ENCODE measurements around the gene LRRC55.
"Not testable (repeated sequence)": the region's sequence is repeated elsewhere in the genome, so short reads cannot be mapped to it uniquely, and the experiment has no call there.

LRRC55 gene

DNA sequence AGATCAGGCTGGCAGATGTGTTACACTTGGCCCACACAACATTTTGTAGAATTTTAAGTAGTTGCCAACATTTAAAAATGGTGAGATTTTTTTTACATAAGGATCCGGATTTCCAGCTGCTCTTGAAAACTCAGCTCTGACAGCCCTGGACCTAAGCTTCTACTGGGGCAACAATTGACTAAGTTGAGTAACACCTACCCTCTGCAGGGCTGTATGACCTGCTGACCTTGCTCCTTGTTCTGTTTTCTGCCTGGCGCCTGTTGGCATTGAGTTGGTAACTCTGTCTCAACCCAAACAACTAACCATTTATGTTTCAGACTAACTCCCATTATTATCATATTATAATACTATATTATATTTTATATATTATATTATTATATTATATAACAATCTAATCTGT is 21.1 kb upstream of the LRRC55 start:
- in situ Hi-C loops (cut with HindIII; ENCODE audit: low sequenced_read_pairs): no loop called here

DNA sequence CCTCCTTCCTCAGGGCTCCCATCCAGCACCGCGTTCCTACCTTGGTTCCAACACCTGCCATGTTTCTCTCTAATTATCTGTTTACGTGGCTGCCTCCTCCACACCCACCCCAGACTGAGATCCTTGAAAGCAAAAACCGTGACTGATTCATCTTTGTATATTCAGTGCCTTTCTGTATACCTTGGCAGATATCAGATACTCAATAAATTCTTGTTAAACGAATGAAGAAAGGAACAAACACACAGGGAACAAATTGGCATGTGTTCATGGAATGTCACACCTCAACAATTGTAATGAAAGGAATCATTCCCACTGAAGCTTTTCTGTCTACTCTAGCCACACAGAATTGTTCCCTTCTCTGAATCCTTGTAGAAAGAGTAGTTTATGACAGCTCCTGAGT is 20.4 kb upstream of the LRRC55 start:
- in situ Hi-C loops (cut with HindIII; ENCODE audit: low sequenced_read_pairs): no loop called here

DNA sequence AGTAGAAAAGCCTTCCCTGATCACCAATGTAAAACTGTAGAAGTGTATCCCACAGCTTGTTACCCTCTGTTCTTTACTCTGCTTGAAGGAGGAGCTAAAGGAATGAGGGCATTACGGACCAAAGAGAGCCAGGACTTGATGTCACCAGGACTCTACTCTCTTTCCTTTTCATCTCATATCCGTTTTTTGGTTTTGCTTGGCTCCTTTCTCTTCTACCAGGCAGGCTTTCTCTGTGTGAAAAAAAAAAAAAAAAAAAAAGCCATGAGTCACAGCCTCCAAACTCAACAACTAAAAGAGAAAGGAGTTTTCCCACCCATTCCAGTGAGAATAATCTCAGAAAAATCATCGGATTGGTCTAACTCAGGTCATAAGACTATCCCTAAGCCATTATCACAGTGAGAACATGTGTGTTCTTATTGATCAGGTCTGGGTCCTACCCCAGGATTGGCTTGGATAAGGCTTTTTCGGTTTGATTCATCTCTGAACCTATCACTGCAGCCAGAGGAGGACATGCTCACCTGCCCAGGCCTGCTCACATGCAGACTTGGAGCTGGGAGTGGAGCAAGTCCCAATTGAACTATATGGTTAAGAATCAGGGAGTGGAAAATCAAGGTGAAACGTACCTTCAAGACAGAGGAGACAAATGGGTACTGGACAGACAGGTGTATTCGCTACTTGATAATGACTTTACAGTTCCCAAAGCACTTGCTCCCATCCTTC is 19.4 kb upstream of the LRRC55 start:
- in situ Hi-C loops (cut with HindIII; ENCODE audit: low sequenced_read_pairs): no loop called here

DNA sequence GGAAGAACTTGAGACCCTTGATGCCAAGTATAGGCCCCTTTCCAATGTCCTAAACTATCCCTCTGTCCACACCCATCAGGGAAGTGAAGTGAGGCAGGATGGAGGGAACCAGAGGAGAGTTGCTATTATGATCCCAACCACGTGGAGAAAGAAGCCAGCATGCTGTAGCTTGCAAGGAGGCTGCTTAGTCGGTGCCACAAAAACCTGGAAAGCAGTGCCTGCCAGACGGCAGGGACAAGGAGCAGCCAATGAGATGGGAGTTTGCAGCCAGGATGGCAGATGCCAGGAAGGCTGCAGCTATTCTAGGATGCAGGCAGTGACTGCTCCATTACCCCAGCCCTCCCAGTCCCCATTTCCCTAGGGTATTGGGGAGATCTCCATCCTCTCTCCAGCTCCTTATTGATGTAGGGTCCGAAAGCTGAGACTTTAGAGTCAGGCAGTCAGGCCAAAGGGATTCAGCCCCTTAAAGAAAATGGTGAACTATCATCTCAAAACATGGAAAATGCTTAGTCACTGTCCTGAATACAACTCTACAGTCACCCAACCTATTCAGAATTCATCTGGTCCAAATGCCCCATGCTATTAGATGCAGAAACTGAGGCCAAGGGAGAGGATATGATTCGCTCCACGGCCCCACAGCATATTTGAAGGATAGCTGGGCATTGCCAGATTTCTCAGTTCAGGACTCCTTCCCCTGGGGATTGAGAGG is 18.4 kb upstream of the LRRC55 start:
- in situ Hi-C loops (cut with HindIII; ENCODE audit: low sequenced_read_pairs): no loop called here

DNA sequence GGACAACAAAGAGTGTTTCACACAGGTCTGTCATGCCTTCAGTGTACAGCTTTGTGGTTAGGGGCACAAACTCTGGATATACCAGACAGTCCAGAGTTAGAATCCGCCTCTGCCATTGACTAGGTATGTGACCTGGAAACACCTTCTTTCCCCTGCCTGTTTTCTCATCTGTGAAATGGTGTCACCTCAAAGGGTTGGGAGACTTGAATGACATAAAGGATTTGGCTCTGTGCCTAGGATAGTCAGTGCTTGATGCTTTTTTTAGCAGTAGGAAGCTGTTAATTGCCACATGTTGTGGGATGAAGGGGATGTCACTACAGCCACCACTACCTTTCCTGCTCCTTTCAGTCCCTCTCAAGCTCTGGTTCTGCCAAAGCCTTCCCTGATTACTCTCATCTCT is 17.4 kb upstream of the LRRC55 start:
- in situ Hi-C loops (cut with HindIII; ENCODE audit: low sequenced_read_pairs): no loop called here

DNA sequence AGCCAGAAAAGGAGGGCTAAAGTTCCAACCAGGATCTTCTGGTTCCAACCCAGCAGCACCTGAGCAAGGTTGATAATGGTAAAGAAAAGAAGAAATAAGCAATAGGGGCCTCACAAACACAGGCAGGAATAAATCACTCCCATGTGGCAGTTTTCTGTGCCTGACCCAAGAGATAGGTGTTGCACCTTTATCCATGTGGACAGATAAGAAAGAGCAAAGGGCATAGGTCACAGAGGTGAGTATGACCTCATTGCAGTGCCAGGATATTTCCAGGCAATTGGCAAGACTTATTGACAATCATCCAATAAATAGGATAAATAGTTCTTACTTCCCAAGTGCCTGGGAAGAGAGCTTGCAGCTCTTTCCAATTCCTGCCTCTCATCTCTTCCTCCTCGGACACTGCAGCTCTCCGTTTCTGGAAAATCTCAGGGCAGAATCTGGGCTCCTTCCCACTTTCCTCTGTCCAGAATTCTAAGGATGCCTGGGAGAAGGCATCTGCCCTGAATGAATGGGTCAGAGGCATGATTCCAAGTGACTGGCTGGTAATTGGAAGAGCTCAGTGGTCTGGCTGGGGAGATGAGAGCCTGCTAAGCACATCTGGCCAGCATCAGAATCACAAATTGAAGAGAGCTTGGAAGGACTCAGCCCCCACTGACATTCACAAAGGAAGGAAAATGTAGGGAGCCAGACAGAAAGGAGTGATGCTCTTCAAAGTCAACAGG is 14.5 kb upstream of the LRRC55 start:
- in situ Hi-C loops (cut with HindIII; ENCODE audit: low sequenced_read_pairs): no loop called here

DNA sequence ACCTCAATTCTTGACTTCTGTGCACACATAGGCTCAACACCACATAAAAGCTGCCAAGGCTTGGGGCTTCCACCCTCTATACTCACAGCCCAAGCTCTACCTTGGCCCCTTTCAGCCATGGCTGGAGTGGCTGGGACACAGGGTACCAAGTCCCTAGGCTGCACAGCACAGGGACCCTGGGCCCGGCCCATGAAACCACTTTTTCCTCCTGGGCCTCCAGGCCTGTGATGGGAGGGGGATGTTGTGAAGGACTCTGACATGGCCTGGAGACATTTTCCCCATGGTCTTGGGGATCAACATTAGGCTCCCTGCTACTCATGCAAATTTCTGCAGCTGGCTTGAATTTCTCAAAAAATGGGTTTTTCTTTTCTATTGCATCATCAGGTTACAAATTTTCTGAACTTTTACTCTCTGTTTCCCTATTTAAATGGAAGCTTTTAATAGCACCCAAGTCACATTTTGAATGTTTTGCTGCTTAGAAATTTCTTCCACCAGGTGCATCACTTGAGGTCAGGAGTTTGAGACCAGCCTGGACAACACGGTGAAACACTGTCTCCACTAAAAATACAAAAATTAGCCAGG is 11.9 kb upstream of the LRRC55 start:
- in situ Hi-C loops (cut with HindIII; ENCODE audit: low sequenced_read_pairs): not testable (repeated sequence)

DNA sequence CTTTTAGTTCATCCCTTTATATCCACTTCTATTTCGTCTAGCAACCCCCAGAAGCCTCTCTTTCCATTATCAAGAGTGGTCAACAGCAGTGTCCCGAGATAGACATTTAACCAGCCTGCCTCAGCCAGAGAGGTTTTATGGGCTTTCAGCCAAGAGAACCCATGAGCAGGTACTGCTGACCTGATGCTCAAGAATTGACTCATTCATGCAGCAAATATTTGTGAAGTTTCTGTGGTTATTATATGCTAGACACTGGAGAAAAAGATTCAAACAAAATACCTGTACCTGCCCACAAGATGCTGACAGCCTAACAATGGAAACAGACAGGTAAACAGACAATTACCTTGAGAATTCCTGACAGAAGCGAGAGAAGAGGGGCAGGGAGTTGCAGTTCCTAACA is 9.7 kb upstream of the LRRC55 start:
- in situ Hi-C loops (cut with HindIII; ENCODE audit: low sequenced_read_pairs): no loop called here

DNA sequence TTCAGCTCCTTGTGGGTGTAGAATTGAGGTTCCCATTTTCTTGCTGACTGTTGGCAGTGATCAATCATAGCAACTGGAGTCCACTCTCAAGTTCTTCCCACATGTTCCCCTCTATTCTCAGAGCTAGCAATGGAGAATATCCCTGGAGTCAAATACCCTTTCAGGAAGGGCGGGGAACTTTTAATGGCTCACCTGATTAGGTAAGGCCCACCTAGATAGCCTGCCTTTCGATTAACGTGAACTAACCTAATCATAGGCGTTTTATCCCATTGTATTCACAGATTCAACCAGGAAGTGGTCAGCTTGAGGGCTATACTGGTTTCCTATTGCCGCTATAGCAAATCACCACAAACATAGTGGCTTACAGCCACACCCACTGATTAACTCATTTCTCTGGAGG is 7.1 kb upstream of the LRRC55 start:
- in situ Hi-C loops (cut with HindIII; ENCODE audit: low sequenced_read_pairs): no loop called here

DNA sequence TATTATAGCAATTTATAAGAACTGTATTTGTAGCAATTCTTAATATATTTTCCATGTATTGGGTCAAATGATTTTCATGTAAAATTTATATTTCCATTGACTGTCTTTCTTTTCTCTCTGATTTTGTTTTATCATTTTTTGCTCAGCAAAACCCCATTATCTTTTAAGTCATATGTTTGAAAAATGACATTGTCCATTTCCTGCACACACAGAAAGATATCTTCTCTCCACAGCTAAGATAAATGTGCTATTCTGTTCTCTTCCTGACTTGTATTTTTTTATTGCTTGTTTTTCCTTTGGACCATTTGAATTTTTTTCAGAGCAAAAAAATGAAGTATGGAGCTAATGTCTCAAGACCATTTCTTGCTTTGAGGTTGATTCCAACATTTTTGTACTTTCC is 6.3 kb upstream of the LRRC55 start:
- in situ Hi-C loops (cut with HindIII; ENCODE audit: low sequenced_read_pairs): no loop called here

DNA sequence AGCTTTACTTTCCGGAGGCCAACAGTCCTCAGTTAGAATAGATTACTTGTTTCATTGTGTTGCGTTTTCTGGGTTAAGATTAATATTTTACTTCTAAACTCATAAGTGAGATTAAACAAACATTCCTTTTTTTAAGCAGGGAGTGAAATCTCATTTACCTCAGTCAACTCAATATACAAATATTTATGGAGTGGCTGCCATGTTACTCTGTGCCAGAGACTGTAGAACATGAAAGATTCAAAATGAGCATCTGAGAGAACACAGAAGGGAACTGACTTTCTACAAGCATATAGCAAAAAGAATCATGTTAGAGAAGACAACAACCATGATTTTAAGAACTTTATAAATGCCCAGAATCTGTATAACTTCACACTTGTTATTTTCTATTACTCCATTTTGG is 3.4 kb upstream of the LRRC55 start:
- in situ Hi-C loops (cut with HindIII; ENCODE audit: low sequenced_read_pairs): no loop called here

DNA sequence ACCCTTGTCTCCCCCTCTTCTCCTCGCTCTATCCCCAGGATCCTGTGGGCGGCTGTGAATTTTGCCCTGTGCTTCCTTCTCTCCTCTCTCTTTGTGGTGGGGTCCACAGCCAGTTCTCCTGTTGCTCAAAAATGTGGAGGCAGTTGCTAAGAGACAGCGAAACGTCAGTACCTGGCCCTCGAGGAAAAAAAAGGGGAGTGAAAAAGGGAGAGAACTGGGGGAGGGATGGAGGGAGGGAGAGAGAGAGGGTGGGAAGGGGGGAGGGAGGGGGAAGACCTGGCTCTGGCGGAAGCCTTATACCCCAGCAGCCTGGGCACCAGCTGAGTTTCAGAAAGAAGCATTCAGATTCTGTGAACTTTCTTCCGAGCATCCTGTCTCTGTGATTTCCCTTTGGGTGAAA is 2.1 kb upstream of the LRRC55 start:
- in situ Hi-C loops (cut with HindIII; ENCODE audit: low sequenced_read_pairs): no loop called here

DNA sequence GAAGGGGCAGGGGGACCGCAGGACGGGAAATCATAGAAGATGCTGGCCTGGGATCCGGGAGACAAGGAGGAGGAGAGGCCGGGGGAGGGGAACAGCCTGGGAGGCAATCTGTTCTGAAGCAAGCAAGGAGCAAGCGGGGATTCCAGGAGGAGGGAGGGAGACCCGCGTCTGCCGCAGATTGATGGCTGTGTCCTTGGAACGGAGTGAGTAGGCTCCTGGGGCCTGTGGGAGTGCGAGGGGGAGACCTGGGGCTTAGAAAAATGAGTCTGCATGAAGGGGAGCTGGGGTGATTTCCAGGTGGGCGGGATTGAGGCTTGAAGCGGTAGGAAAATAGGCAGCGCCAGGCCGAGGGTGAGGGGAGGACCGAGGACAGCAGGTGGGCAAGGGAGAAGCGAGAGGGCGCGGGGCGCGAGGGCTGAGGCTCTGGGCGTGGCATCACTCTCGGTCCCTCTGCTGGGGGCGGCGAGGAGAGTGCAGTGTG is 1.6 kb upstream of the LRRC55 start:
- in situ Hi-C loops (cut with HindIII; ENCODE audit: low sequenced_read_pairs): no loop called here

DNA sequence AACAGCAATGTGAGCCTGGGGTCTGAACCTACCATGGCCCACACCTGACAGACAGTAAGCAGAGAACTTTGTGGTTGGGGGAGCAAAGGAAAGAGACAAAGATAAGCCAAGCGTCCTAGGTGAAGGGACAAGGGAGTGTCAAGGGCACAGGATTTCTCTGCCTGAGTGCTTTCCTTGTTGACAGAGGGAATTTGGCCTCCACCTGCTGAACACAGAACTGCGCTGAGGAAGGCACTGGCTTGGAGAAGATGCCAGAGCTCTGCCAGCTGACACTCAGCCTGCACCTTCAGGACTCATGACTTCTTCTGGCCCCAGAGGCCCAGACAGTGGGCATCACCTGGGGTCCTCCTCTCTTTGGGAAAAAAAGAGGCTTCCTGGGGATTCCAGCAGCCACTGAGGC is 789 bp upstream of the LRRC55 start:
- in situ Hi-C loops (cut with HindIII; ENCODE audit: low sequenced_read_pairs): no loop called here

DNA sequence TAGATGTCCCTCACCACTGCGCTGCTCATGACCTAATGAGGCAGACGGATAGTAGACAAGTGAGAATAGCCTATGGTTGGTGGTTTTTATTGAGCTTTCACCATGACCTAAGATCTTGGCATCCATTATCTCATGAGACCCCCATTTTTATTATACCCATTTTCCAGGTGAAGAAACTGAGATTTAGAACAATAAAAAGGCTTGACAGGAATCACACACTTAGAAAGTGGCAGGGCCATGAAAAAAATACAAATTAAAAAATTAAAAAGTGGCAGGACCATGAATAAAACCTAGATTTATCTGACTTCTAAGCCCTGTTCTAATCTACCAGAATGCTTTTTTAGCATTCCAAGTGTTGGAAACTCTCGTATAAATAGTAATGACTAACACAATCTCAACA is 1.1 kb downstream of the LRRC55 start:
- in situ Hi-C loops (cut with HindIII; ENCODE audit: low sequenced_read_pairs): no loop called here

DNA sequence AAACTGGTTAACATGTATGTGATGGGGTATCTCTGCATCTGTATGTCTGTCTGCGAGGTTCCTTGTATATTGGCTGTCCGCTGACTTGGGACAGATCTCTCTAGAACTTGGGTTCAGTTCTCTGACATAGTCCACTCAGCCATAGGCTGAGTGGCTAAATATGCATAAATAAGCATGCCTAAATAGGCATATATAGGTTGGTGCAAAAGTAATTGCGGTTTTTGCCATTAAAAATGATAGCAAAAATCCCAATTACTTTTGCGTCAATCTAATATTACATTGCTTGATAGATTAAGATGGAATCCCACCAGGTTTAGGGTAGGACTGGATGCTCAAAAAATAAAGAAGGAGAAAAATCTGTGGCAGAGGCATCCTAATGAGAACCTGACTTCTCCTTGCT is 8.8 kb downstream of the LRRC55 start:
- in situ Hi-C loops (cut with HindIII; ENCODE audit: low sequenced_read_pairs): no loop called here

DNA sequence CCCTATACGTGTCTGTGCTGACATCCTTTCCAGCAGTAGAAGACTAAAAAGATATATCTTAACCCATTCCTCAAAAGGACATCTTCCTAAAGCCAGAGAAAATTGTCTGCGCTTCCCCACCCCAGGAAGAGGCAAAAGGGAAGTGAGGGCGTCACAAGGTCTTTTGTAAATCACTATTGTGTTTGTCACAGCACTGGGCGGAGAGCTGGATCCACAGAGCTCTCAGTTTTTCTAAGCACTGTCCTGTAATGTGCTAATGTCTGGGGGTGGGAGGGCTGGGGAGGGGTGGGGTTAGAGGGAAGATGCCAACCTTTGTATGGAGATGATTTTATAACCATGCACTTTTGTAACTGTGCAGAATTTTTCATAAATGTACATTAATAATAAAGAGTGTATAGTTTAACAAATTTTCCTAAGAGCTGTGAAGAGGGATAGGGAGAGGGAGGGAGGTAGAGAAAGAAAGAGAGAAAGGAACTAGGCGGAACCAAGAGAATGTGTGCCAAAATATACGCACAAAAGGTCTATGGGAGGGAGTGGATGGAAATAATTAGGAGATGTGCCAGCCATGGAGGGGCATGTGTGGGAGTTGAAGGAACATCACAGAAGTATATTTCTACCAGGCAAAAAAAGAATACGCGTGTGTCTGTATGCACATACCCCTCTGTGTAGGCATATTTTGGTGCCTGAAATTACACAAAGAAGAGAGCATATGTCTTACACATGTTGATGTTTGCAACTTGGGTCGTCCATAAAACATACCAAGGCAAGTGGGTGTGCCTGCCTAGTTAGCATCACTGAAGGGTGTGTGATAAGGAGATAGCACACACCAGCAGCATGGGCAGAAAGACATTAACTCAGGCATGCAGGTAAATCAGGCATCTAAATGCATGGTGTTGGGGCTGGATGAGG is 9.8 kb downstream of the LRRC55 start:
- in situ Hi-C loops (cut with HindIII; ENCODE audit: low sequenced_read_pairs): no loop called here

DNA sequence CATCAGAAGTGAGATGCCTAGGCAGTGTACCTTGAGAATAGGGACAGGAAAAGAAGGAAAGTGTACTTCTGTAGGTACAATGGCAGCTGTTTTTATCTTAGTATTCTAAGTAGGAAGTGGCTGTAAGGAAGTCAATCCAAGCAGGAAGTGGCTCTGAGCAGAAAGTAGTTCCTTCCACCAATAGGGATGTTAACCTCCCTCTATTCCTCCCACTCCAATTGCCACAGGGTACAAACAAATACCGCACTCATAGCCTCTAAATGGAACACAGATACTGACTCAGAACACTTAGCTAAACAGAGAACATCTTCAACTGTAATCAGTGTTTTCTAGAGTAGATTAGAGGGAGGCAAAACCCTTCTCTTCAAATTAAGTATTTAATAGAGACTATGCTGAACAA is 10.6 kb downstream of the LRRC55 start:
- in situ Hi-C loops (cut with HindIII; ENCODE audit: low sequenced_read_pairs): no loop called here

DNA sequence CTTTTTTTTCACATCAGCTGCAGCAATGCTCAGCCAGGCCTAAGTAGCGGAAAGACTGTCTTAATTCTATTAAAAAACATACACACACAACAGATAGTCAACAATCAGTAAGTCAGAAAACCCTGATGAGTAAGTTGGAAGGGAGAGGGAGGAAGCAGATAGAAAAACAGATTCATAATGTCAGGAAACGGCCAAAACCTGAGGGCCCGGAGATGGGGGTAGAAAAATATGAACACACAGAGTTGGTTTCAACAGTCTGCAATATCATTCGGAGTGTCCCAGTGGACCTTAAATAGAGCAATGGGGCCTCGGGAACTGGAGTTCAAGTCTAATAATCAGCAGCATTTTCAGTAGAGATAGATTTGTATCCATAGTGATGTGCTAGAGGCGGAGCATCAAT is 14.8 kb downstream of the LRRC55 start:
- in situ Hi-C loops (cut with HindIII; ENCODE audit: low sequenced_read_pairs): no loop called here

DNA sequence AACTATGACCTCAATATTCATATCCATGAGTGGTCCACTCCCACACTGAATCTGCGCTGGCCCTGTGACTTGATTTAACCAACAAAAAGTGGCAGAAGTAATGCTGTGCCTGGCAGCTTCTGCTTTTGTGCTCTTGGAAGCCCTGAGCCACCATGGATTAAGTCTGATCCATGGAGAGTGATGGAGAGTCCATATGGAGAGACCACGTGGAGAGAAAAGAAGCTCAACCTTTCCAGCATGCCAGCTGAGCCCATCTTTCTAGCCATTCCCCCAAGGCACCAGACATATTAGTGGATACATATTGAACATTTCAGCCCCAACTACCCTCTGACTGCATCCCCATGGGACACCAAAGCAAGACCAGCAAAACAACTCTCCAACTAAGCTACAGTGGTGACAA is 16.0 kb downstream of the LRRC55 start:
- in situ Hi-C loops (cut with HindIII; ENCODE audit: low sequenced_read_pairs): no loop called here

DNA sequence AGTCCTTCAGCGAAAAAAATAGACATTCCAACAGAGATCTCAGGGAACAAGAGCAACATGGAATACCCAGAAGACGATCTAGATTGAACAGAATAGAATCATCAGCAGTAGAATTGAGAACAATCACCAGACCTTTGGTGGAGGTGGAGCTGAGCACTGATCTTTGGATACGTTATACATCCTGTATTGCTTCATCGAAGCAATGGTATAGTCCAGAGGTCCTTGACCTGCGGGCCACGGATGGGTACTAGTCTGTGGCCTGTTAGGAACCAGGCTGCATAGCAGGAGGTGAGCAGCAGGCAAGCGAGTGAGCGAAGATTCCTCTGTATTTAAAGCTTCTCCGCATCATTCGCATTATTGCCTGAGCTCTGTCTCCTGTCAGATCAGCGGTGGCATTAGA is 17.6 kb downstream of the LRRC55 start:
- in situ Hi-C loops (cut with HindIII; ENCODE audit: low sequenced_read_pairs): no loop called here
